Measurements from ENCODE around the gene SAG.

Gene SAG

DNA sequence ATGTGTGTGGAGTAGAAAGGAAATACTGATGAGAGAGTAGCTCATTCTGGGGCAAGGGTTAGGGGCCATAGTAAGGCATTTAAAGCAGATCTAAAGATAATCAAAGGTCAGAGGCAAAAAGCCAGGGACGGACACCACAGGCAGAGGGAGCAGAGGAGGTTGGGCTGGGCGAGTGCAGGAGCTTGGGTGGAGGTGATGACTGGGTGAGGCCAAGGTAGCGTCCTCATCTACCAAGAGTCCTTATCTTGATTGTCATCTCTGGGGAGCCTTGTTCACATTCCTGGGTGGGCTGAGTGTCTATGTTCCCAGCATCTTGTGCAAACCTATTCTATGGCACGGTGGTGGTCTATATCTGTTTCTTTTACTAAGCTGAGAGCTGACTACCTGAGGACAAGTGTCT is 26.1 kb upstream of the SAG start:
- POLR2A ChIA-PET, result no interaction called here
- CTCF ChIA-PET, result no interaction called here
- no peak for DNase-seq (ENCODE audit: extremely low spot score)
- TF ChIP-seq, protein P1, sequence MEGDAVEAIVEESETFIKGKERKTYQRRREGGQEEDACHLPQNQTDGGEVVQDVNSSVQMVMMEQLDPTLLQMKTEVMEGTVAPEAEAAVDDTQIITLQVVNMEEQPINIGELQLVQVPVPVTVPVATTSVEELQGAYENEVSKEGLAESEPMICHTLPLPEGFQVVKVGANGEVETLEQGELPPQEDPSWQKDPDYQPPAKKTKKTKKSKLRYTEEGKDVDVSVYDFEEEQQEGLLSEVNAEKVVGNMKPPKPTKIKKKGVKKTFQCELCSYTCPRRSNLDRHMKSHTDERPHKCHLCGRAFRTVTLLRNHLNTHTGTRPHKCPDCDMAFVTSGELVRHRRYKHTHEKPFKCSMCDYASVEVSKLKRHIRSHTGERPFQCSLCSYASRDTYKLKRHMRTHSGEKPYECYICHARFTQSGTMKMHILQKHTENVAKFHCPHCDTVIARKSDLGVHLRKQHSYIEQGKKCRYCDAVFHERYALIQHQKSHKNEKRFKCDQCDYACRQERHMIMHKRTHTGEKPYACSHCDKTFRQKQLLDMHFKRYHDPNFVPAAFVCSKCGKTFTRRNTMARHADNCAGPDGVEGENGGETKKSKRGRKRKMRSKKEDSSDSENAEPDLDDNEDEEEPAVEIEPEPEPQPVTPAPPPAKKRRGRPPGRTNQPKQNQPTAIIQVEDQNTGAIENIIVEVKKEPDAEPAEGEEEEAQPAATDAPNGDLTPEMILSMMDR (IDR thresholded peaks at IDR 0.05; ENCODE audit: control extremely low read depth, extremely low read depth, low read depth, missing control alignments), result no peak

DNA sequence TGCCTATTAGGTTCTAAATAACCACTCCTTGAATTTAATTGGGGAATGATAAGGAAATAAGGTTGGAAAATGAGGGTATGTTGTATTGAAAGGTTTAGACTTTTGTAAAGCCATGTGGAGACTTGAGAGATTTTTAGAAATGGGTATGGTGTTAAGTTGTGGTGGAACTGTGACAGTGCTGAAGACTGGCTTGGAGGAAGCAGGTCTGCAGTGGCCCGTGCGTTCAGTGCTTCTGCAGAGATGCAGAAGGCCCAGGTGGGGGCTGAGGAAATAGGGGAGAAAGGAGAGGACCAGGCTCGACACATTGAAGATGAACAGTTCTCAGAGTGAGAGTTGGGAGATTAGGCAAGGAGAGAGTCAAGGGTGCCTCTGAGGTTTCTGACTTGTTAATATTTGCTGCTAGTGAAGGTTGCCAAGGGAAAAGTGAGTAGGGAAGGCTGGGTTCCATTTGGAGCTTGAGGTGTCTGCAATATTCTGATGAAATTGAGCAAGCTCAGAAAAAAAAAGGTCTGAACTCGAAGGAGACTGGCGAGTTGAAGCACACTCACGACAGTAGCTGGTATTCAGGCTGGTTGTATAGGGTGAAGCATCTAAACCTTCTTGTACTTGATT is 25.5 kb upstream of the SAG start:
- TF ChIP-seq, protein P1 (IDR thresholded peaks at IDR 0.05; ENCODE audit: control extremely low read depth, extremely low read depth, low read depth, missing control alignments), result no peak
- ChIA-PET POLR2A (no interaction called here), CTCF (no interaction called here)
- DNase-seq (ENCODE audit: extremely low spot score), result no peak

DNA sequence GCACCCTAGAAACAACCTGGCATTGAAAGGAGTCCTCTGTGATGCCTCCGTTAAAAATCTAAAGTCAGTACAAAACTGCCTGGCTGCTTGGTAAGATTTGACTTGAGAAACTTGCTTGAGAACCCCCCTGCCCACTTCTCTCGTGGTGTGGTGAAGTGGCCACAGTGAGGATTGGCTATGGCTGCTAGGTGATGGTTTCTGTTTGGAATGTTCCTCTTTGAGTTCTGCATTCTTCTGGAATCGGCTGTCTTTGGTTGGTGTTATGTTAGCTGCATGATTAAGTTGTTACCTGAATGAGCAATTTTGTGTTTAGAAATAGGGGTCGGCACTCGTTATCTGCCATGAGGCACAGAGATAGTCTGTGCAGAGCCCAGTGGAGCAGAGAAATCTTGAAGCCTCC is 21.7 kb upstream of the SAG start:
- CTCF ChIA-PET, result interaction anchor here (2.6 kb wide), 1 partner anchor 12 kb away, joined by 7 read pairs; no protein-coding TSS in a partner anchor
- POLR2A ChIA-PET, result no interaction called here
- TF ChIP-seq, protein P1 (IDR thresholded peaks at IDR 0.05; ENCODE audit: control extremely low read depth, extremely low read depth, low read depth, missing control alignments), result no peak
- DNase-seq (ENCODE audit: extremely low spot score), result no peak

DNA sequence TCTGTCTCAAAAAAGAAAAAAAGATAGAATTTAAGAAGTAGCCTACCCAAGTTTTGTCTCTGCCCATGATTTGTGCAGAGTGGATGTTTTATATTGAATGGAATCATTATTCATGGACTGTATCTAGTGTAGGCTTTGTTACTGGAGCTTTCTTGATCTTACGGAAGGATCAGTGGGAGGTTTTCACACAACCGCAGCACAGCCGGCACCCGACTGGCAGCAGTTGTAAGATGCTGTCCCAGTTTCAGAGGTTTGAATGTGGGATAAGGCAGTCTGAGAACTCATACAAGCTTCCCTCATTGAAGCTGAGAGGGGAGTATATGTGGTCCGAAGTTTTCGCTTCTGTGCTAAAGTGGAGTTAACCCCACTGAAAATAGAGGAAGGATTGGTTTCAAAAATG is 19.7 kb upstream of the SAG start:
- DNase-seq (ENCODE audit: extremely low spot score), result no peak
- TF ChIP-seq, protein P1 (IDR thresholded peaks at IDR 0.05; ENCODE audit: control extremely low read depth, extremely low read depth, low read depth, missing control alignments), result no peak
- ChIA-PET CTCF (interaction anchor here (1.1 to 1.8 kb wide), 5 partner anchors 8 to 155 kb away, joined by 3 to 5 read pairs (median 3); no protein-coding TSS in a partner anchor), POLR2A (no interaction called here)

DNA sequence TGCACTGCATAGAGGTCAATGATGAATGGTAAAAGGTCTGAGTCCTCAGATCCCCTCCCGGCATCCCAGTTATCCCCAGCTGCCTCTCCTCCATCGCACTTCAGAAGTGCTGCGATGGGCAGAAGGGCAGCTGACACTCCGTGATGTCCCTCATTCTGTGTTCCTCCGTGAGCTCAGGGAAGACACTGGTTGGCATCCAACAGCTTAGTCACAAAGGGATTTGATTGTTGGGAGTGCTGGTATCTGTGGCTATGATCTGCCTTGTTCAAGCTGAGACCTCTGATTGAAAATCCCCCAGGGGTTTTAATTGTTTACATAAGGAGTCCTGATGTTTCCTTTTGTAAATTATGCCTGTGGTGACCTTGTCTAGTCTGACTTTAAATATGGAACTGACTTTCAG is 19.0 kb upstream of the SAG start:
- DNase-seq (ENCODE audit: extremely low spot score), result no peak
- TF ChIP-seq, protein P1 (IDR thresholded peaks at IDR 0.05; ENCODE audit: control extremely low read depth, extremely low read depth, low read depth, missing control alignments), result no peak
- POLR2A ChIA-PET, result no interaction called here
- CTCF ChIA-PET, result interaction anchor here (1.1 to 1.8 kb wide), 4 partner anchors 9 to 21 kb away, joined by 3 to 5 read pairs (median 4); no protein-coding TSS in a partner anchor

DNA sequence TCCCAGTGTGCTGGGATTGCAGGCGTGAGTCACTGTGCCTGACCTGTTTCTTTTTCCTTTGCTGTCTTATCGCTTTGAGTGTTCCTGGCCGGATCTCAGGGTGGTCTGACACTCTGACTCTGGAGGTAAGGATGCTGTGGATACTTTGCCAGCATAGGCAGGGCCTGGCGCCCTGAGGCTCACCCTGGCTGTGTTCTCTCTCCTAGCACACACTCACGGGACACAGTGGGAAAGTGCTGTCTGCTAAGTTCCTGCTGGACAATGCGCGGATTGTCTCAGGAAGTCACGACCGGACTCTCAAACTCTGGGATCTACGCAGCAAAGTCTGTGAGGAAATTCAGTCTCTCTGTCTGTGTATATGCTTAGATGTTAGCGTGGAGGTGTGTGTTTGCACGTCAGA is 18.0 kb upstream of the SAG start:
- ChIA-PET POLR2A (no interaction called here), CTCF (interaction anchor here (1.1 kb wide), 1 partner anchor 21 kb away, joined by 3 read pairs; no protein-coding TSS in a partner anchor)
- DNase-seq (ENCODE audit: extremely low spot score), result no peak
- TF ChIP-seq, protein P1 (IDR thresholded peaks at IDR 0.05; ENCODE audit: control extremely low read depth, extremely low read depth, low read depth, missing control alignments), result no peak

All from GM10248 (cell line).